GM19467 (cell line): Measurements from ENCODE around the gene LENEP.
A peak's percentile ranks its signal among the peaks of the same experiment; 100 is the strongest.

Source experiments
- ATAC-seq: cut with Tn5 transposase; IDR thresholded peaks from one replicate; pipeline ENCODE4 v1.9.1; 2021; ENCODE audit warnings: mild to moderate bottlenecking, moderate library complexity; ENCODE audit not compliant: unreplicated experiment

LENEP gene

DNA sequence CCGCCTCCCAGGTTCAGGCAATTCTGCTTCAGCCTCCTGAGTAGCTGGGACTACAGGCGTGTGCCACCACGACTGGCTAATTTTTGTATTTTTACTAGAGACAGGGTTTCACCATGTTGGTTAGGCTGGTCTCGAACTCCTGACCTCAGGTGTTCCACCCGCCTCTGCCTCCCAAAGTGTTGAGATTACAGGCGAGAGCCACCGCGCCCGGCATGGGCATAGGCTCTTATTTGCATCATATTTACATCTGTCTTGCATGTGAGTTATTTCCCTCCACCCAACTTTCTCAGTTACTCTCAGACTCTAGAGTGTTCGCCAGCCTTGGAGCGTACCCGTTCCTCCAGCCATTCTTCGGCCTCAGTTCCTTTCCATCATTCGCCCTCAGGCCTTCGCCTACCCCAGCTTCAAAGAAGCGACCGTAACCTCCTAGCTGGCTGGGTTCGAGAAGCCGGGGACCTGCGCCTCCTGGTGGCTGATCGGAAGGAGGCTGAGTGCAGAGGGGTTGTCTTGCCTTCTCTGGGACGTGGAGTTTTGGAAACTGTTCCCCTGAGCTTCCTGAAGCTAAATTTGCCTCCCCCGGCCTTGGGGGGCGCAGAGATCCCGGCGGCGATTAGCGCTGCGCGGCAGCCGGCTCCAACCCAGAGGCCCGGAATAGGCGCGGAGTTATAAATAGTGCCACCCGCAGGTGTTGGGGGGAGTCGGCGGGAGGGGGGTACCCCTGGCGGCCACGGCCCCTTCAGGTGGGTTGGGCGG lies 5.6 kb downstream of the LENEP start:
- ATAC-seq: no peak

GRCh38 chr1:154999571-155000410 lies 6.4 kb downstream of the LENEP start:
- no peak for ATAC-seq

DNA sequence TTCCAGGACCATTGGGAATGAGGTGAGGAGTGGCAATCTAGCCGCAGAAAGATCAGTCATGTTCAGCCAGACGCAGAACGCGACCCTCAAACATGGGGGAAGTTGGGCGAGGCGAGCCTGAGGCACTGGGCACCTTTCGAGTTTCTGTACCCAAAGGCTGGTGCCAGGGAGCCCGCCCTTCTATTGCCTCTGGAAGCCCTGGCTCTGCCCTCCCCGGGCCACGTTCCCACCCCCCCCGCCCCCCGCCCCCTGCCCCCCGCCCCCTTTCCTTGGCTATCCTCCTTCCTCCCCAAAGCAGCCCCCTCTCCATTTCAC lies 7.0 kb downstream of the LENEP start:
- ATAC-seq: no peak

- ATAC-seq: peak; percentile 32
These were observed 7.5 kb downstream of the LENEP start for GRCh38 chr1:155000726-155001424.

- peak; percentile 5 for ATAC-seq
These were observed 8.0 kb downstream of the LENEP start for GRCh38 chr1:155001425-155001674.

DNA sequence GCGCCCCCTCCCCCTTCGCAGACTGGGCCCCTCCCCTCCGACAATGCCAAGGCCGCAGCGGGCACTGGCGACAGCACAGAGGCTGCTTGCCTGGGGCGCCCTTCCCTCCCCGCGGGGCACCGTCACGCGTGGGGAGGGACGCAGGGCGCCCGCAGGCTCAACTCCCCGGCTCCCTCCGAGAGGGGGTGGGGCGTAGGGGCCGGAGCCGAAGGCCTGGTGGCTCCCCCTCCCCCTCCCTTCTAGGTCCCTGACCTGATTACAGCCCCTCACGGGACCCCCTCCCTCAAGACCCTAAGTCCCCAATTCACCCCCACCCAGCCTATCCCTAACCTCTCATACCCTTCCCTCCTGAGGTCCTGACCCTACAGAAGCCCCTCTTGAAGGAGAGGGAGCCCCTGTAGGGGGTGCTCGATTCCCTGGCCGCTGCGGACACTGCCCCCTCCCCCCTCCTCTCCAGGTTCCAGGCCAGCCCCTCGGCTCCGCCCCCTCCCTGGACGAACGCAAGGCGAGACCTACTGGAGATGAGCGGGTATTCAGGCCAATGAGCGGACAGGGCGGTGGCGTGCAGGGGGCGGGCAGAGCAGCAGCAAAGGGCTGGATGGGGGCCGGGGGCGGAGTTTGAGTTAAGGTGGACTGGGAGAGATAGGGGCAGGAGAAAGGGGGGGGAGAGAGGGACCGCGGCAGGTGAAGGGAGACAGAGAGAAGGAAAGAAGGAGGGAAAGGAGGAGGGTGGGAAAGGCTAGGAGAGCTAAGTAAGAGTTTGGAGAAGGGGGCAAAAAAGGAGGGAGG lies 8.5 kb downstream of the LENEP start:
- ATAC-seq: peak; percentile 49

GRCh38 chr1:155002464-155003226 lies 9.3 kb downstream of the LENEP start, which contains the start of gene ZBTB7B:
Gene ZBTB7B, plus strand, starts transcription at chr1:155002802. Its CDS starts 11,859 bp downstream, at chr1:155014661.
- ATAC-seq: no peak

- ATAC-seq: no peak
These were observed 9.9 kb downstream of the LENEP start for GRCh38 chr1:155003227-155003765.

DNA sequence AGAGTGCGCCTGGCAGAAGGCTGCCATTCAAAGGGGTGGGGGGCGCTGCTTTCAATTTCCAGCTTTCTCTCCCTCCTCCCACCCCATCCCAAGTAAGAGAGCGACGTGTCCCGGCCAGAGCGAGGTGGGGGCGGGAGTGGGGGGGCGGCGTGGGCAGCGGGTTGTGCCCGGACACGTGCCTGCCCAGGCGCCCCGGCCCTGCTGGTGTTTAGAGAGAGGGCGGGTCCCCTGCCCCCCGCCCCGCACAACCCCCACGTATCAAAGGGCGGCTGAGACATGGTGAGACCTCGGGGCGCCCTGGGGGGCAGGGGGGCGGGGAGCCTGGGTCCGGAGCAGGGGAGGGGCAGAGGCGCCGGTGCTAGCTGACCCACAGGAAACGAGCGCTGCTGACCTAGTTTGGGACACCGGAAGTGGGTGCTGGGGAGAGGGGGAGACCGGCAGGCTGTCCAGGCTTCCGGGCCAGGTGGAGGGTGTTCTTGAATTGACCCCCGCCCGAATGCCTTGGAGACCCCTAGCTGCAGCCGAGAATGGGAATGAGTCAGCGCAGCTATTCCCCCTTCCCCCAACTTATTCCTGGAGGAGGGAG lies 10.5 kb downstream of the LENEP start:
- ATAC-seq: no peak

GRCh38 chr1:155004352-155005075 lies 11.1 kb downstream of the LENEP start:
- ATAC-seq: no peak

GRCh38 chr1:155005076-155006011 lies 12.0 kb downstream of the LENEP start:
- ATAC-seq: no peak

DNA sequence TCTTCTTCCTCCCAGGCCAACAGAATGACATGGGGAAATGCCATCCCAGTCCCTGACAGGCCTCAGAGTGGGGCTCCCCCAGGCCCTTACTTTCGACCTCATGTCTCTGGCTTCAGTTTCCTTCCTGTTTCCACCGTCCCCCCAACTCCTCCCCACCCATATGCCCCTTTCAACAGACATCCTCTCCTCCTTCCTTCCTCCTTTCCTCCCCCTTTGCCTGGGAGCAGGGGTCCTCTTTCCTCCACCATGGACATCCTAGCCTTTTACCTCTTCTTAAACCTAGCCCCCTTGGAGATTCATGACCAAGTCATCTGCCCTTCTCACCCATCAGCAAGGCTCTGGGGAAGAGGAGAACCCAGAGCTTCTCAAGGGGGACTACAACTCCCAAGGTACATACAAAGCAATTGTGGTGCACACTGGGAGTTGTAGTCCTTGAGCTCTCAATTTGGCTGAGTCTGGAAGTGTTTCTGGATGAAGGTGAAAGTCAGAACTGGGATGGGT lies 13.3 kb downstream of the LENEP start:
- ATAC-seq: no peak

DNA sequence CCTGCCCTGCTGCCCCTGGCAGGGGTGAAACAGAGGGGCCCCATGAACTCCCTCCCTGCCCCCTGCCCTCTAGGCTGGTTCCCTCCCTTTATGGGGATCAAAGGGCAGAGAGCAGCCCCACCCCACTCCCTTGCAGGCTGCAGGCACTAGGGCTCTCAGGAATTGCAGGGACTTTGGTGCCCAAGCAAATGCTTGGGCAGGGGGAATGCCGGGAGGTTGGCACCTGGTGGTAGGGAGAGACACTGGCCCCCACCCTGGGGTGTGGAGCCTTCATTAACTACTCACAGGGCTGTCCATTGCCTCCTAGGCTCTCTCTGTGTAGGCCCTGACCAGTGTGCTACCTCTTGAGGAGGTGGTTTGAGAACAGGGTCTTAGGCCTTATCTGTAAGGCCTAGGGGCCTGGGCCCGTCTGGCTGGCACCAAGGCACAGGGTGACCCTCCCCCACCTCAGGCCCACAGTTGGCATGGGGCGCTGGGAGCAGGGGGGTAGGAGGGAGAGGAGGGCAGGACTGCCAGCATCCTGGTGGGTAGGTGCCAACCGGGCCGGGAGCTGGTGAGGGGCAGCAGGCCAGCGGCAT lies 14.0 kb downstream of the LENEP start:
- no peak for ATAC-seq

- ATAC-seq: no peak
These were observed 14.9 kb downstream of the LENEP start for GRCh38 chr1:155008015-155008941.

- no peak for ATAC-seq
These were observed 15.9 kb downstream of the LENEP start for GRCh38 chr1:155009221-155009711.

- no peak for ATAC-seq
These were observed 16.4 kb downstream of the LENEP start for GRCh38 chr1:155009742-155010141.
